Measurements from ENCODE around the gene SPRYD7. TPM values are rescaled to one million over a fixed set of nuclear protein-coding genes. Genes with fewer than 3 reads are reported as not detected.

Gene SPRYD7
- total RNA-seq, 1 donor from 2014 or later = 4.4 TPM

GRCh38 chr13:49938314-49938713 is 2.2 kb upstream of the SPRYD7 start:
- H3K27me3 Mint-ChIP-seq (ENCODE audit: low read depth) = no peaks in the 10 kb centered on the region
- peaks cover 8% of the 10 kb centered on the region for H3K4me1 Mint-ChIP-seq
- DNase-seq (ENCODE audit: low spot score in 2 of 2, unreplicated experiment in 2 of 2) = no peak
- no peak overlapping the region for H3K4me3 Mint-ChIP-seq
- H3K27ac Mint-ChIP-seq = no peak overlapping the region
- TF ChIP-seq CTCF (IDR thresholded peaks at IDR 0.05; ENCODE audit: unreplicated experiment) = no peak
- H3K36me3 Mint-ChIP-seq = no peaks in the 10 kb centered on the region
- H3K9me3 Mint-ChIP-seq = no peaks in the 10 kb centered on the region

GRCh38 chr13:49936968-49937273 is 781 bp upstream of the SPRYD7 start:
- peak in 1 of 2 experiments; percentile 20 for DNase-seq (ENCODE audit: low spot score in 2 of 2, unreplicated experiment in 2 of 2)
- H3K4me1 Mint-ChIP-seq = peaks cover 8% of the 10 kb centered on the region

GRCh38 chr13:49935171-49936074 is 717 bp downstream of the SPRYD7 start:
- no peak for TF ChIP-seq CTCF (IDR thresholded peaks at IDR 0.05; ENCODE audit: unreplicated experiment)
- DNase-seq (ENCODE audit: low spot score in 2 of 2, unreplicated experiment in 2 of 2) = peak; percentile 22 to 56
- Mint-ChIP-seq H3K4me1 (peaks cover 8% of the 10 kb centered on the region), H3K9me3 (no peaks in the 10 kb centered on the region), H3K4me3 (peak overlapping the region; percentile 94), H3K27me3 (ENCODE audit: low read depth) (no peaks in the 10 kb centered on the region), H3K27ac (peak overlapping the region; percentile 88), H3K36me3 (peaks cover 2% of the 10 kb centered on the region)

More at GRCh38 chr13:49936968-49937273, 781 bp upstream of the SPRYD7 start:
- TF ChIP-seq CTCF (IDR thresholded peaks at IDR 0.05; ENCODE audit: unreplicated experiment) = no peak
- Mint-ChIP-seq H3K27me3 (ENCODE audit: low read depth) (no peaks in the 10 kb centered on the region), H3K36me3 (no peaks in the 10 kb centered on the region), H3K27ac (no peak overlapping the region), H3K4me3 (peak overlapping the region; percentile 94), H3K9me3 (no peaks in the 10 kb centered on the region)

- H3K27me3 Mint-ChIP-seq (ENCODE audit: low read depth) = no peaks in the 10 kb centered on the region
- no peak for DNase-seq (ENCODE audit: low spot score in 2 of 2, unreplicated experiment in 2 of 2)
- H3K9me3 Mint-ChIP-seq = no peaks in the 10 kb centered on the region
- no peak overlapping the region for H3K4me3 Mint-ChIP-seq
- no peak overlapping the region for H3K27ac Mint-ChIP-seq
- H3K4me1 Mint-ChIP-seq = peaks cover 8% of the 10 kb centered on the region
- peaks cover 2% of the 10 kb centered on the region for H3K36me3 Mint-ChIP-seq
- TF ChIP-seq CTCF (IDR thresholded peaks at IDR 0.05; ENCODE audit: unreplicated experiment) = no peak
Observed at GRCh38 chr13:49933511-49933910, 2.6 kb downstream of the SPRYD7 start.

GRCh38 chr13:49932868-49933267 is 3.3 kb downstream of the SPRYD7 start:
- Mint-ChIP-seq H3K4me1 (peaks cover 8% of the 10 kb centered on the region), H3K9me3 (no peaks in the 10 kb centered on the region), H3K27me3 (ENCODE audit: low read depth) (no peaks in the 10 kb centered on the region), H3K4me3 (no peak overlapping the region), H3K27ac (no peak overlapping the region), H3K36me3 (peaks cover 2% of the 10 kb centered on the region)
- no peak for DNase-seq (ENCODE audit: low spot score in 2 of 2, unreplicated experiment in 2 of 2)
- TF ChIP-seq CTCF (IDR thresholded peaks at IDR 0.05; ENCODE audit: unreplicated experiment) = no peak

All from mesothelial cell of epicardium (in vitro differentiated cells).